Measurements from ENCODE around the gene UBE2Q2.

UBE2Q2 gene

DNA sequence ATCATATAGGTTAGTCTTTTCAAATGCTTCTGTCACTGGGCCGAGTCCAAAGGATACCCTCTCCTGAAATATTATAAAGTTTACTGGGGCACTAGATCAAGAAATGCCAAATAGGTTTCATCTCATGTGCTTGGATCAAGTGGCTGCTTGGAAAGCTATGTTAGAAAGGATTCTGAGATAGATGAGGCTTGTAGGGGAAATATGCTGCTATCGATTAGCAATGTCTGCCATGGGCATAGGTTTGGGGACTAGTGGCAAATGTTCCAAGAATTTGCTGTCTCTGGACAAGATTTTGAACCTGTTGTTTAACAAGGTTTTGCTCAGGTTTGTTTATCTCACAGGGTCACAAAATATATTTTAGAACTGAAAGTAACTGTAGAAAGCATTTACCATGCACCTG lies 23.0 kb upstream of the UBE2Q2 start:
- no peak for DNase-seq (ENCODE audit: extremely low read depth, low read depth)
- TF ChIP-seq, protein P1, sequence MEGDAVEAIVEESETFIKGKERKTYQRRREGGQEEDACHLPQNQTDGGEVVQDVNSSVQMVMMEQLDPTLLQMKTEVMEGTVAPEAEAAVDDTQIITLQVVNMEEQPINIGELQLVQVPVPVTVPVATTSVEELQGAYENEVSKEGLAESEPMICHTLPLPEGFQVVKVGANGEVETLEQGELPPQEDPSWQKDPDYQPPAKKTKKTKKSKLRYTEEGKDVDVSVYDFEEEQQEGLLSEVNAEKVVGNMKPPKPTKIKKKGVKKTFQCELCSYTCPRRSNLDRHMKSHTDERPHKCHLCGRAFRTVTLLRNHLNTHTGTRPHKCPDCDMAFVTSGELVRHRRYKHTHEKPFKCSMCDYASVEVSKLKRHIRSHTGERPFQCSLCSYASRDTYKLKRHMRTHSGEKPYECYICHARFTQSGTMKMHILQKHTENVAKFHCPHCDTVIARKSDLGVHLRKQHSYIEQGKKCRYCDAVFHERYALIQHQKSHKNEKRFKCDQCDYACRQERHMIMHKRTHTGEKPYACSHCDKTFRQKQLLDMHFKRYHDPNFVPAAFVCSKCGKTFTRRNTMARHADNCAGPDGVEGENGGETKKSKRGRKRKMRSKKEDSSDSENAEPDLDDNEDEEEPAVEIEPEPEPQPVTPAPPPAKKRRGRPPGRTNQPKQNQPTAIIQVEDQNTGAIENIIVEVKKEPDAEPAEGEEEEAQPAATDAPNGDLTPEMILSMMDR (IDR thresholded peaks at IDR 0.05; ENCODE audit: low read depth, low read length), result no peak

DNA sequence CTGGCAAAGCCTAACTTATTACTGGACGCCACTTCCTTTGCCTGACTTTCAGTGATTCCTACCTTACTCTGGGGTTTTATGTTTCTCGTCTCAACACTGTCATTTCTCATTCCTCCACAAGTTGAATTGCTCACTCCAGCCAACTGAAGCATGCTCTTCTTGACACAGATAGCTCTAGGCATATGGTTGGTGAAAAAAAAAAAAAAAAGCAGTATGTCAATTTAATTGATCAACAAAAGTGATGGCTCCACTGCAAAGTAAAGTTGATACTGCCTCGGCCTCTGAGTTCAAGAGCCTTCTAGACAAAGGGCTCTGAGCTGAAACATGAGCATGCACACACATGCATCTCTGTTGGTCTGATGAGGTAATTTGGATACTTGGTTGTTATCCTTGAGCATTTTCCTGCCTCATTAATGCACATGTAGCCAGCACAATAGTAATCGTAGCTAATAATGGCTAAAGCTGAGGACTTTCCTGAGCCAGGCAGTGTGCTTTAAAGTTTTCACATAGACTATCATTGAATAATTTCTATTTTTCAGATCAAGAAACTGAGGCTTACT lies 21.4 kb upstream of the UBE2Q2 start:
- no peak for DNase-seq (ENCODE audit: extremely low read depth, low read depth)
- TF ChIP-seq, protein P1 (IDR thresholded peaks at IDR 0.05; ENCODE audit: low read depth, low read length), result no peak

- TF ChIP-seq, protein P1 (IDR thresholded peaks at IDR 0.05; ENCODE audit: low read depth, low read length), result no peak
- DNase-seq (ENCODE audit: extremely low read depth, low read depth), result no peak
Measured at GRCh38 chr15:75822685-75823278, 20.5 kb upstream of the UBE2Q2 start.

DNA sequence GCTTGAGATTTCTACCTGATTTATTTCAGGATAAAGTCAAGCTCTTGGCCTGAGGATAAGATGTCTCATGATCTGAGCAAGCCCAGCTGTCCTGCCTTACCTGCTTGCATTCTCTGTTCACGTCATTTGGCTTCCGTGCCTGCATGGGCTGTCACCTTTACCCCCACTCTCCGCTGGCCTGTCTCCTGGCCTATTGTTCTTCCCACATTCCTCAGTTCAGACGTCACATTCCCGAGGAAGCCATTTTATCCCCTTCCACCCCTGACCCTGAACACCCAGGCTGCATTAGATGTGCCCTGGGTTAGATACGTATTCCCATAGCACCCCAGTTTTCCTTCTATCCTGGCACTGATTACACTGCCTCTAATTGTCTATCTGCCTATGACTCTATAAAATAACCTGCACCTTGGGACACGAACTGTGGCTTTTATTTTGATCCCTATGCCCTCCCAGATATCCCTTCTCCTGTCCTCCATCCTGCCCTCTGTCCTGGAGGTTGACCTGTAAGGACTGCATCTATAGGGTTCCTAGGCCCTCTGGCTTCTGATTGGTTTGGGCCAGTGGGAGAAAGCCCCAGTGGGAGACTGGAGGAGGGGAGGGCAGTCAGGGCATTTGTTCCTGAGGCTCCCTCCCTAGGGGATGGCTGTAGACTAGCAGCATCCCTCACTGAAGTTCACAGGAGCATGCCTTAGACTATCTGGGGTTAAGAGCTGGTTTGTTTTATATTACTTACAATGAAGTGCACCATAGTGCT lies 19.2 kb upstream of the UBE2Q2 start:
- TF ChIP-seq, protein P1 (IDR thresholded peaks at IDR 0.05; ENCODE audit: low read depth, low read length), result no peak
- no peak for DNase-seq (ENCODE audit: extremely low read depth, low read depth)

- TF ChIP-seq, protein P1 (IDR thresholded peaks at IDR 0.05; ENCODE audit: low read depth, low read length), result no peak
- no peak for DNase-seq (ENCODE audit: extremely low read depth, low read depth)
Measured at GRCh38 chr15:75827691-75828090, 15.6 kb upstream of the UBE2Q2 start.

- TF ChIP-seq, protein P1 (IDR thresholded peaks at IDR 0.05; ENCODE audit: low read depth, low read length), result no peak
- DNase-seq (ENCODE audit: extremely low read depth, low read depth), result no peak
Measured at GRCh38 chr15:75828429-75828828, 14.8 kb upstream of the UBE2Q2 start.

Data from AG09319 (cell line).